HG03342 (cell line): ENCODE data around the gene CWC22.

ENCODE experiments used
- ATAC-seq: cut with Tn5 transposase; IDR thresholded peaks from one replicate; pipeline ENCODE4 v1.9.1; 2021; ENCODE audit warnings: mild to moderate bottlenecking, moderate library complexity; ENCODE audit not compliant: unreplicated experiment

Gene CWC22

GRCh38 chr2:179900655-179901054 lies 106.4 kb downstream of the CWC22 start:
- no peak for ATAC-seq

- ATAC-seq, result no peak
These were observed 107.4 kb downstream of the CWC22 start for GRCh38 chr2:179899666-179900065.

GRCh38 chr2:179898873-179899272 lies 108.2 kb downstream of the CWC22 start:
- ATAC-seq, result peak; percentile 91
